SK-N-SH (cell line): Measurements from ENCODE around the gene CHST13. TPM values are rescaled to one million over a fixed set of nuclear protein-coding genes. Genes with fewer than 3 reads are reported as not detected.

Source experiments
- CTCF ChIA-PET: fragments of 300-600, 350-600 bp; formaldehyde crosslinking; extraction: SDS; loops from one replicate; lab custom pipeline; 2021; lab: Yijun Ruan, JAX
- POLR2A ChIA-PET: fragments of 350-600 bp; sonication (Branson Sonifier 250); formaldehyde crosslinking; extraction: SDS; loops from one replicate; lab custom pipeline; 2020; ENCODE audit warnings: antibody characterized with exemption, inconsistent platforms; lab: Yijun Ruan, JAX
- DNase-seq: peaks from one replicate; pipeline ENCODE4 v3.0.0; 2012
- H2AFZ ChIP-seq: fragments of 200-600 bp; sonication (generic); 2 replicates; pipeline ENCODE4 v1.8.1; 2016; ENCODE audit warnings: antibody characterized with exemption, mild to moderate bottlenecking, low read depth
- H3F3A ChIP-seq: fragments of 200-600 bp; sonication (generic); replicated peaks from 2 replicates; pipeline ENCODE3; 2016; ENCODE audit warnings: antibody characterized with exemption, mild to moderate bottlenecking; ENCODE audit not compliant: insufficient read depth
- H3K27ac ChIP-seq, 2 experiments: fragments of 200-500 bp in 1 of 2; fragments of 200-600 bp in 1 of 2; sonication (Bioruptor generic) in 1 of 2; sonication (generic), shearing (Covaris generic) in 1 of 2; 2 replicates each; pipeline versions ENCODE4 v1.5.1 to v1.6.1; 2014 to 2016; ENCODE audit warnings: low read depth in 2 of 2, inconsistent platforms in 1 of 2, low read length in 1 of 2, mild to moderate bottlenecking in 1 of 2, mixed read lengths in 1 of 2
- H3K27me3 ChIP-seq: fragments of 200-600 bp; sonication (generic), shearing (Covaris generic); 2 replicates; pipeline ENCODE4 v1.6.1; 2016; ENCODE audit warnings: mixed run types; ENCODE audit not compliant: insufficient read depth
- H3K36me3 ChIP-seq, 2 experiments: fragments of 200-500 bp in 1 of 2; fragments of 200-600 bp in 1 of 2; sonication (Bioruptor generic) in 1 of 2; sonication (generic) in 1 of 2; replicated peaks in 1 of 2; 2 replicates each; pipeline versions ENCODE3 to v1.5.1; 2014 to 2016; ENCODE audit warnings: low read length in 1 of 2, mild to moderate bottlenecking in 1 of 2; ENCODE audit not compliant: insufficient read depth in 2 of 2, control insufficient read depth in 1 of 2
- H3K4me1 ChIP-seq, 2 experiments: fragments of 200-500 bp in 1 of 2; fragments of 200-600 bp in 1 of 2; sonication (Bioruptor generic) in 1 of 2; sonication (generic), shearing (Covaris generic) in 1 of 2; 2 replicates each; pipeline versions ENCODE4 v1.5.1 to v1.6.1; 2014 to 2016; ENCODE audit warnings: low read depth in 1 of 2, low read length in 1 of 2, mixed run types in 1 of 2; ENCODE audit not compliant: insufficient read depth in 2 of 2, control insufficient read depth in 1 of 2
- H3K4me2 ChIP-seq: fragments of 200-600 bp; sonication (generic), shearing (Covaris generic); 2 replicates; pipeline ENCODE4 v1.6.1; 2017; ENCODE audit warnings: mixed run types
- H3K4me3 ChIP-seq, 2 experiments: fragments of 200-500 bp in 1 of 2; fragments of 200-600 bp in 1 of 2; sonication (Bioruptor generic) in 1 of 2; sonication (generic), shearing (Covaris generic) in 1 of 2; 2 replicates each; pipeline versions ENCODE4 v1.5.1 to v1.8.1; 2014 to 2016; ENCODE audit warnings: low read depth in 2 of 2, inconsistent platforms in 1 of 2, low read length in 1 of 2, mild to moderate bottlenecking in 1 of 2, mixed read lengths in 1 of 2, moderate library complexity in 1 of 2
- H3K79me2 ChIP-seq: fragments of 200-600 bp; sonication (generic); 2 replicates; pipeline ENCODE4 v1.8.1; 2017; ENCODE audit warnings: mild to moderate bottlenecking; ENCODE audit not compliant: insufficient read depth
- H3K9ac ChIP-seq: fragments of 200-600 bp; sonication (generic); 2 replicates; pipeline ENCODE4 v1.6.1; 2017; ENCODE audit warnings: mixed run types
- H3K9me2 ChIP-seq: fragments of 200-600 bp; sonication (generic); 2 replicates; pipeline ENCODE4 v1.6.1; 2017; ENCODE audit warnings: mixed run types
- H3K9me3 ChIP-seq: fragments of 200-600 bp; sonication (generic); 2 replicates; pipeline ENCODE4 v1.6.1; 2017; ENCODE audit warnings: mixed run types, mild to moderate bottlenecking, moderate library complexity
- H4K20me1 ChIP-seq: fragments of 200-600 bp; sonication (generic); 2 replicates; pipeline ENCODE4 v1.6.1; 2017; ENCODE audit warnings: mild to moderate bottlenecking, mixed run types; ENCODE audit not compliant: insufficient read depth
- CHD2 ChIP-seq: fragments of 150-350 bp; IDR thresholded peaks from 2 replicates; pipeline ENCODE4 v1.6.1; 2018; ENCODE audit warnings: low read length; ENCODE audit not compliant: partially characterized antibody
- EZH2phosphoT487 ChIP-seq: fragments of 200-600 bp; sonication (generic); IDR thresholded peaks from 2 replicates; pipeline ENCODE4 v1.6.1; 2017; ENCODE audit warnings: low read depth, mixed run types, mild to moderate bottlenecking, antibody characterized with exemption, moderate library complexity, borderline replicate concordance
- FOXM1 ChIP-seq: IDR thresholded peaks from 2 replicates; pipeline ENCODE4 v1.4.0; 2012; ENCODE audit warnings: low read depth, mild to moderate bottlenecking
- GABPA ChIP-seq: IDR thresholded peaks from 2 replicates; pipeline ENCODE4 v1.4.0; 2012; ENCODE audit warnings: low read depth, mild to moderate bottlenecking
- MEF2A ChIP-seq: IDR thresholded peaks from 2 replicates; pipeline ENCODE4 v1.4.0; 2012; ENCODE audit warnings: low read depth, borderline replicate concordance
- POLR2AphosphoS5 ChIP-seq: IDR thresholded peaks from 2 replicates; pipeline ENCODE4 v1.6.1; 2012; ENCODE audit warnings: low read depth, low read length
- RFX5 ChIP-seq: IDR thresholded peaks from 2 replicates; pipeline ENCODE4 v1.6.1; 2012; ENCODE audit warnings: mild to moderate bottlenecking, improper control_type of control experiment, low read length
- RXRA ChIP-seq: IDR thresholded peaks from 2 replicates; pipeline ENCODE4 v1.4.0; 2012; ENCODE audit warnings: low read depth, mild to moderate bottlenecking, borderline replicate concordance
- SMC3 ChIP-seq: IDR thresholded peaks from 2 replicates; pipeline ENCODE4 v1.6.1; 2012; ENCODE audit warnings: low read depth, low read length, improper control_type of control experiment
- TAF1 ChIP-seq: IDR thresholded peaks from 2 replicates; pipeline ENCODE4 v1.6.1; 2012; ENCODE audit warnings: low read depth, mild to moderate bottlenecking, low read length, moderate library complexity, borderline replicate concordance
- WGBS: methylation state at CpG from one replicate; pipeline ENCODE4 v1.1.6; 2017; ENCODE audit warnings: low lambda C conversion rate; 5-methylcytosine and 5-hydroxymethylcytosine counted together
- polyA plus RNA-seq, 3 experiments: library from polyadenylated mRNA; depleted of rRNA; stranded (reverse); fragments of >200 nt; gene quantifications; 2 replicates each; pipeline ENCODE4 v1.2.3, GENCODE V29; 2012

Gene CHST13
- polyA plus RNA-seq, 1 of the 3 experiments (the other 2 are of a cell fraction), result 0.41 TPM

- TF ChIP-seq RXRA, result no peak
These were observed 44.3 kb upstream of the CHST13 start (continued) for GRCh38 chr3:126479642-126480041.

- Histone ChIP-seq H2AFZ (no peak overlapping the region), H4K20me1 (no peaks in the 10 kb centered on the region), H3K9me3 (no peaks in the 10 kb centered on the region), H3F3A (peaks cover 6% of the 10 kb centered on the region), H3K27me3 (no peaks in the 10 kb centered on the region), H3K4me2 (no peak overlapping the region), H3K36me3 (no peaks in the 10 kb centered on the region), H3K9ac (no peak overlapping the region), H3K4me3 (no peak overlapping the region), H3K9me2 (no peaks in the 10 kb centered on the region), H3K79me2 (no peaks in the 10 kb centered on the region), H3K4me1 (peaks cover 0 to 36% of the 10 kb centered on the region in 2 experiments; a peak in 1 of 4 replicates), H3K27ac (peak overlapping the region in 1 of 2 experiments; percentile 11; a peak in 1 of 4 replicates)
- DNase-seq, result no peak
- WGBS, result 76% methylated on average over 5 of the region's 5 CpGs
- POLR2A ChIA-PET, result no interaction called here
- CTCF ChIA-PET, result no interaction called here
- TF ChIP-seq RFX5 (no peak), FOXM1 (no peak), SMC3 (no peak), POLR2AphosphoS5 (no peak), EZH2phosphoT487 (no peak), TAF1 (no peak), CHD2 (no peak), GABPA (no peak)
These were observed 43.7 kb upstream of the CHST13 start for GRCh38 chr3:126480206-126480605.

- H3K9me3 ChIP-seq, result no peaks in the 10 kb centered on the region
- H3K9me2 ChIP-seq, result no peaks in the 10 kb centered on the region
- ChIA-PET POLR2A (no interaction called here), CTCF (interaction anchor here (1.0 kb wide), 1 partner anchor 42 kb away, joined by 3 read pairs; no protein-coding TSS in a partner anchor)
- no peaks in the 10 kb centered on the region for H4K20me1 ChIP-seq
- H3K9ac ChIP-seq, result no peak overlapping the region
- no peak overlapping the region for H3K4me3 ChIP-seq
- H3K4me2 ChIP-seq, result no peak overlapping the region
- H3K27ac ChIP-seq, result peak overlapping the region in 1 of 2 experiments; percentile 80; a peak in 1 of 4 replicates
- no peak for TF ChIP-seq MEF2A
- TF ChIP-seq, all 33 proteins: peak for 0
- H3K4me1 ChIP-seq, result peaks cover 0 to 36% of the 10 kb centered on the region in 2 experiments; a peak in 1 of 4 replicates
- no peak for DNase-seq
- no peak overlapping the region for H2AFZ ChIP-seq
- no peaks in the 10 kb centered on the region for H3K27me3 ChIP-seq
- H3K79me2 ChIP-seq, result no peaks in the 10 kb centered on the region
- H3K36me3 ChIP-seq, result no peaks in the 10 kb centered on the region
- H3F3A ChIP-seq, result peaks cover 6% of the 10 kb centered on the region
- 83% methylated on average over 8 of the region's 8 CpGs for WGBS
These were observed 43.1 kb upstream of the CHST13 start for GRCh38 chr3:126480861-126481260.
